Kidney capillary endothelial cell (primary cell): ENCODE data around the gene TRIM4.

Source experiments
- DNase-seq: peaks from one replicate; pipeline ENCODE4 v3.0.0-alpha.2; 2018; ENCODE audit warnings: low spot score

Gene TRIM4

DNA sequence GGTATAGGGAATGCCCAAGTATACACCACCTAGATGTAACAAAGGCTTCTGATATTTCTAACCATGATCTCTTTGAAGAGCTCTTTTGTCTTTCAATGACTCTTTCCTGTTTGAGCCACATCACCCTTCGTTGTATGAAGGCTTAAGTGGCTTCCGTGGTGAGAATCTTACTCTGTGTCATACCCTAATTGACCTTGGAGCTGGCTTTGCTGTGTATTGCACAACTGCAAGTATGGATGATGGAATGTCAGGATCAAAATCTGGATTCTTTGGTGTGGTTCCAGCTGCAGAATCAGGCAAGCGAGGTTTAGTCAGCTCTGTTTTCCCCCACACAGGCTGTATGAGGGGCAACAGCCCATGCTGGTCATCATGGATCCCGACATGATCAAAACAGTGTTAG is 75.5 kb downstream of the TRIM4 start:
- no peak for DNase-seq

DNA sequence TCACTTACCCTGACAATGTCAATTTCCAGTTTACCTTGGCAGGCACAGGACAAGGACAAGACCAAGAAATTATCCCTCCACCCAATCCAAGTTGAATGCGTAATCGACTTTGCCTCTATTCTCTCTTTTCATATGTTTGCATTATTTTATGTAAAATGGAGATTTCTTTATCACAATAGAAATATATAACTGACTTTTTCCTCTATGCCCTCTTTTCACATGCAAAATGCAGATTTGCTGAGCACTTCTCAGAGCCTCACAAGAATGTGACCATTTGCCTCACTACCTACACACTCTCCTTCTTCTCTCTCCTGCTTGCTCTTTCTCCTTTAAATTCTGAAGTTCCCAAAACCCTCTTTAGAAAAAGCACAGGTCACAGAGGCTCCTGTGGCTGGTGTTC is 76.4 kb downstream of the TRIM4 start:
- no peak for DNase-seq
